AG04450 (cell line): ENCODE results near the gene TMBIM4. TPM values are rescaled to one million over a fixed set of nuclear protein-coding genes. Genes with fewer than 3 reads are reported as not detected.
"Not testable (repeated sequence)": the region's sequence is repeated elsewhere in the genome, so short reads cannot be mapped to it uniquely, and the experiment has no call there.

Experiments used
- CTCF ChIA-PET: fragments of 300-600, 350-600 bp; formaldehyde crosslinking; extraction: SDS; loops from one replicate; lab custom pipeline; 2022; ENCODE audit warnings: antibody characterized with exemption, inconsistent platforms; lab: Charles Lee
- POLR2A ChIA-PET: fragments of 350-600 bp; formaldehyde crosslinking; extraction: SDS; loops from one replicate; lab custom pipeline; 2021; ENCODE audit warnings: antibody characterized with exemption, inconsistent platforms; lab: Yijun Ruan, JAX
- DNase-seq: peaks from one replicate; pipeline ENCODE4 v3.0.0-alpha.2; 2011; ENCODE audit warnings: low read depth, low spot score
- H3K27ac ChIP-seq: one replicate; pipeline ENCODE4 v1.5.1; 2012; ENCODE audit warnings: low read depth, low read length, control low read depth
- H3K27me3 ChIP-seq: one replicate; pipeline ENCODE4 v1.6.0; 2012; ENCODE audit warnings: low read length; ENCODE audit not compliant: control insufficient read depth, insufficient read depth
- H3K4me3 ChIP-seq: 2 replicates; pipeline ENCODE4 v1.5.1; 2011; ENCODE audit warnings: mild to moderate bottlenecking, low read depth, low read length, control low read depth
- H3K9me3 ChIP-seq: 2 replicates; pipeline ENCODE4 v1.5.1; 2012; ENCODE audit warnings: low read length; ENCODE audit not compliant: control insufficient read depth, insufficient read depth
- polyA plus RNA-seq: library from polyadenylated mRNA; depleted of rRNA; stranded (reverse); fragments of >200 nt; gene quantifications from 2 replicates; pipeline ENCODE4 v1.2.3, GENCODE V29; 2011
- TF ChIP-seq, protein P1 (sequence below): IDR thresholded peaks from 2 replicates; pipeline ENCODE4 v1.5.1; 2011; ENCODE audit warnings: low read depth, low read length, control low read depth, inconsistent platforms

Gene TMBIM4
- polyA plus RNA-seq, 1 experiment = 140 TPM

DNA sequence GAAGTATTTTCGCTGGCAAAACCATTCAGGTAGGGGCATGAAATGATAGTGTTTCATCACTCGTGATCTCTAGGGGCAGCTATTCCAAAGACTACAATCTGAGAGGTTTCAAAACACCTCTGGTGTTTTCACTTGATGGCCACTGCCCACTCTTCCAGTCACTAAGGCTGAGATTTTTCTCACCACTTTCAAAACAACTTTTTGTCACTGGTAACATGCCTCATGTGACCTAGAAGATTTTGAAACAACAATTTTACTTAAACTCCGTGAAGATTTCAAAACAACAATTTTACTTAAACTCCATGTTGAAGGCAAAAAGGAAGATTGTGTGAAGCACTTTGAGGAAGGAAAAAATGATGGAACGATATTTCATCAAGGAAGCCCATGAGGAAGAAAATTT, 18.0 kb upstream of the TMBIM4 start:
- no peak for DNase-seq
- ChIA-PET CTCF (interaction anchor here (0.5 kb wide), 1 partner anchor 14 kb away, joined by 3 read pairs; no protein-coding TSS in a partner anchor), POLR2A (no interaction called here)
- Histone ChIP-seq H3K27me3 (peaks cover 6% of the 10 kb centered on the region), H3K4me3 (no peak overlapping the region), H3K9me3 (no peaks in the 10 kb centered on the region; the same call in 1 of the 2 replicates), H3K27ac (no peak overlapping the region)
- TF ChIP-seq, protein P1, sequence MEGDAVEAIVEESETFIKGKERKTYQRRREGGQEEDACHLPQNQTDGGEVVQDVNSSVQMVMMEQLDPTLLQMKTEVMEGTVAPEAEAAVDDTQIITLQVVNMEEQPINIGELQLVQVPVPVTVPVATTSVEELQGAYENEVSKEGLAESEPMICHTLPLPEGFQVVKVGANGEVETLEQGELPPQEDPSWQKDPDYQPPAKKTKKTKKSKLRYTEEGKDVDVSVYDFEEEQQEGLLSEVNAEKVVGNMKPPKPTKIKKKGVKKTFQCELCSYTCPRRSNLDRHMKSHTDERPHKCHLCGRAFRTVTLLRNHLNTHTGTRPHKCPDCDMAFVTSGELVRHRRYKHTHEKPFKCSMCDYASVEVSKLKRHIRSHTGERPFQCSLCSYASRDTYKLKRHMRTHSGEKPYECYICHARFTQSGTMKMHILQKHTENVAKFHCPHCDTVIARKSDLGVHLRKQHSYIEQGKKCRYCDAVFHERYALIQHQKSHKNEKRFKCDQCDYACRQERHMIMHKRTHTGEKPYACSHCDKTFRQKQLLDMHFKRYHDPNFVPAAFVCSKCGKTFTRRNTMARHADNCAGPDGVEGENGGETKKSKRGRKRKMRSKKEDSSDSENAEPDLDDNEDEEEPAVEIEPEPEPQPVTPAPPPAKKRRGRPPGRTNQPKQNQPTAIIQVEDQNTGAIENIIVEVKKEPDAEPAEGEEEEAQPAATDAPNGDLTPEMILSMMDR = no peak

DNA sequence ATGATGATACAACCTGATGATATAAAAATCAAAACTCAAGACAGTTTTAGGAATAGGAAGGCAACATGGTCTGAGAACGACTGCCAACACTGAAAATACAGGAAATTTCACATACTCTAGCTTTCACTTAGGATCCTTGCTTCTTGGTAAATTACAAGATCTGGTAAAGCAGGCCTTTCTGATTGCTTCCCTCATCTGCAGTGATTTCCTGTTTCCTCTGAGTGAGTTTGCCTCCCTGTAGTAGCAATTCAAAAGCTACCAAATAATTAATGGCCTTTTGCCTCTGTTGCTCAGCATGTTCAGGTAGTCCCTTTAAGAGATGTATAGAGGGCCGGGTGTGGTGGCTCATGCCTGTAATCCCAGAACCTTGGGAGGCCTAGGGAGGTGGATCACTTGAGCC, 17.2 kb upstream of the TMBIM4 start:
- no peak overlapping the region for H3K4me3 ChIP-seq
- CTCF ChIA-PET = no interaction called here

DNA sequence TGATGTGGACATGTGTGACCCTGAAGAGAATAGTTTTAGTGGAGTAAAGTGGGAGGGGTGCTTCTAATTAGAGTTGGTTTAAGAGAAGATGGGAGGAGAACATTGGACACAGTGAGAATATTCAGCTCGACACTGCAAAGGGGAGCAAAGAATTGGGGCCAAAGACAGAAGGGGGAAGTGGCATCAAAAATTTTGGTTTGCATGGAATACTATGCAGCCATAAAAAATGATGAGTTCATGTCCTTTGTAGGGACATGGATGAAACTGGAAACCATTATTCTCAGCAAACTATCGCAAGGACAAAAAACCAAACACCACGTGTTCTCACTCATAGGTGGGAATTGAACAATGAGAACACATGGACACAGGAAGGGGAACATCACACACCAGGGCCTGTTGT, 15.0 kb upstream of the TMBIM4 start:
- H3K9me3 ChIP-seq, H3K4me3 ChIP-seq, H3K27me3 ChIP-seq, POLR2A ChIA-PET, H3K27ac ChIP-seq, CTCF ChIA-PET, DNase-seq: not testable (repeated sequence)

More for the DNA sequence above, 17.2 kb upstream of the TMBIM4 start:
- no peaks in the 10 kb centered on the region; the same call in 1 of the 2 replicates for H3K9me3 ChIP-seq
- H3K27me3 ChIP-seq = peaks cover 6% of the 10 kb centered on the region
- no peak overlapping the region for H3K27ac ChIP-seq
- POLR2A ChIA-PET = no interaction called here
- no peak for DNase-seq
- TF ChIP-seq, protein P1 = no peak

DNA sequence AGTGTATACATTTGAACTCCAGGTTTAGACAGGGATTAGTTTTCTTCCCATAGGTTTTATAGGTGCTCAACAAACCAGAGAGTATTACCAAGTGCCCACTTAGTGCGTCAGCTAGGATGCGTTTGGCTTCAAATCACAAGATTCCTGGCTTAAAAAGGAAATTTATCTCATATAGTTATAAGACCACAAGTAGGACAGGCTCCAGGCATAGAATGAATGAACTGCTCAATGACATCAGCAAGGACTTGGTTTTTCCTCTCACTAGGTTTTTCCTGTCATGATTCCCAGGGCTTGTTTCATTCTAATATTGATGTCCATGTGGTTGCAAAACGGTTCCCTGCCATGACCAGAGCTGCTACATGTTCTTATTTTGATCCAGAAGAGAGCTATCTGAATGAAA, 13.2 kb upstream of the TMBIM4 start:
- Histone ChIP-seq H3K27ac (no peak overlapping the region), H3K9me3 (no peaks in the 10 kb centered on the region), H3K4me3 (no peak overlapping the region), H3K27me3 (peaks cover 4% of the 10 kb centered on the region)
- ChIA-PET CTCF (no interaction called here), POLR2A (no interaction called here)
- no peak for DNase-seq
- TF ChIP-seq, protein P1 = no peak

DNA sequence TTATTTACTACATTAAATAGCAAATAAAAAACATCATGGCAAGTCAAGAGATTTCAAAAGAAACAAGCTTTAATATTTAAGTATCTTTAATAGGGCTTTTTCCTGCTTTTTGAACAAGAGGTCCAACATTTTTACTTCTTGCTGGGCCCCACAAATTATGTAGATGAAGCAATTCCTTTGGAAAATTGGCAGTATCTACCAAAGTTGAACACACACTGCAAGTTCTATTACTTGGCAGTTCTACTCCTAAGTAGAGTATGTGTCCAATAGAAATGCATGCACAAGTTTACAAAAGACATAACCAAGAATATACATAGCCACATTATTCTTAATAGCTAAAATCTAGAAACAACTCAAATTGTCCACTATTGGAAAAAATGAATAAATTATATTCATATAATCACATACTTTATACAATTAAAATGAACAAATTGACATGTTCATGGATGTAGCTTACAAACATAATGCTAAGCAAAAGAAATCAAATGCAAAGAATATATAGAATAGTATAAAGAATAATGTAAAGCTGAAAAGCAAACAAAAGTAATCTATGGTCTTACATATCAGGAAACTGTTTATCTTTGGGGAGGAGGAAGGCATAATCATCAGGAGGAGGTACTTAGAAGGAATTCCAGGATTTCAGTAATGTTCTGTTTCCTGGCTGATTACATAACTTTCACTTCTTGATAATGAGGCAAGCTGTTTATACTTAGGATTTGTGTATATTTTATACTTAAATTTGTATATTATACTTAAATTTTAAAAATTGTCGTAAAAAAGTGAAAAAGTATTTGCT, 6.5 kb upstream of the TMBIM4 start:
- H3K4me3 ChIP-seq = no peak overlapping the region
- H3K27ac ChIP-seq = no peak overlapping the region
- no peak for DNase-seq
- H3K9me3 ChIP-seq = peaks cover 8% of the 10 kb centered on the region; the same call in 1 of the 2 replicates
- POLR2A ChIA-PET = no interaction called here
- no peaks in the 10 kb centered on the region for H3K27me3 ChIP-seq
- CTCF ChIA-PET = interaction anchor here (1.1 to 1.3 kb wide), 3 partner anchors 59 to 1380 kb away, joined by 3 to 4 read pairs (median 4); no protein-coding TSS in a partner anchor
- TF ChIP-seq, protein P1 = no peak

DNA sequence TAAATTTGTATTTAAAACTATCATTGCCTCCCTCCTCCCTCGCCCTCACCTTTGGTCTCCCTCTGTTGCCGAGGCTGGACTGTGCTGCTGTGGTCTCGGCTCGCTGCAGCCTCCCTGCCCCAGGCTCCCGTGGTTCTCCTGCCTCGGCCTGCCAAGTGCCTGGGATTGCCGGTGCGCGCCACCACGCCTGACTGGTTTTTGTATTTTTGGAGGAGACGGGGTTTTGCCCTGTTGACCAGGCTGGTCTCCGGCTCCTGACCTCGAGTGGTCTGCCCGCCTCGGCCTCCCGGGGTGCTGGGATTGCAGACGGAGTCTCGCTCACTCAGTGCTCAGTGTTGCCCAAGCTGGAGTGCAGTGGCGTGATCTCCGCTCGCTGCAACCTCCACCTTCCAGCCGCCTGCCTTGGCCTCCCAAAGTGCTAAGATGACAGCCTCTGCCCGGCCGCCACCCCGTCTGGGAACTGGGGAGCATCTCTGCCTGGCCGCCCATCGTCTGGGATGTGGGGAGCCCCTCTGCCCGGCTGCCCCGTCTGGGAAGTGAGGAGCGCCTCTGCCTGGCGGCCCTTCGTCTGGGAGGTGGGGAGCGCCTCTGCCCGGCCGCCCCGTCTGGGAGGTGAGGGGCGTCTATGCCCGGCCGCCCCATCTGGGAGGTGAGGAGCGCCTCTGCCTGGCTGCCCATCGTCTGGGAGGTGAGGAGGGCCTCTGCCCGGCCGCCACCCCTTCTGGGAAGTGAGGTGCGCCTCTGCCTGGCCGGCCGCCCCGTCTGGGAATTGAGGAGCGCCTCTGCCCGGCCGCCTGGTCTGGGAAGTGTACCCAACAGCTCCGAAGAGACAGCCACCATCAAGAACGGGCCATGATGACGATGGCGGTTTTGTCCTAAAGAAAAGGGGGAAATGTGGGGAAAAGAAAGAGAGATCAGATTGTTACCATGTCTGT, 4.9 kb upstream of the TMBIM4 start:
- H3K9me3 ChIP-seq, DNase-seq, H3K4me3 ChIP-seq, H3K27me3 ChIP-seq, H3K27ac ChIP-seq, POLR2A ChIA-PET: not testable (repeated sequence)
- CTCF ChIA-PET = interaction anchor here (0.6 kb wide), 2 partner anchors 13 to 187 kb away, joined by 3 to 8 read pairs; no protein-coding TSS in a partner anchor
